GM20000 (cell line): ENCODE results near the gene USP40.
"Not testable (repeated sequence)": the region's sequence is repeated elsewhere in the genome, so short reads cannot be mapped to it uniquely, and the experiment has no call there.

Source experiments
- DNase-seq: peaks from one replicate; pipeline ENCODE4 v3.0.0; 2012; ENCODE audit warnings: low spot score
- TF ChIP-seq, protein P1 (sequence below): IDR thresholded peaks from 2 replicates; pipeline ENCODE4 v1.5.1; 2012; ENCODE audit warnings: mild to moderate bottlenecking, control low read depth; ENCODE audit errors: extremely low read depth, missing control alignments

The USP40 gene

GRCh38 chr2:233600386-233600785 lies 33.8 kb upstream of the USP40 start:
- no peak for DNase-seq

DNA sequence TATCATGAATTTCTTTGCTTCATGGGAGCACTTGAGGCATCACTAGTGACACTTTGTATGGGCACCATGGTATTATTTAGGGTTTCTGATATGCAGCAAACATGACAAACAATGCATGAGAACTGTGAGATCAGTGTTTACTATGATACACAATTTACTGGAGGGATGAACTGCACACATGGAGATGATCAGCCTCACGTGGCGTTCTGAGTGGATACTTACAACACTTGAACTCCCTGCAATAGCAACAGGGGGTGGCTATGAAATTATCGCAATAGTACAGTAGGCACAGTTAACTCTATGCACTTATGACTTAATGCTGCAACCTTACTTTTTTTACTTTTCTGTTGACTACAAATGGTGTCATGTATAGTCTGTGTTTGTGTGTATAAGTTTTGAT lies 32.4 kb upstream of the USP40 start:
- TF ChIP-seq, protein P1, sequence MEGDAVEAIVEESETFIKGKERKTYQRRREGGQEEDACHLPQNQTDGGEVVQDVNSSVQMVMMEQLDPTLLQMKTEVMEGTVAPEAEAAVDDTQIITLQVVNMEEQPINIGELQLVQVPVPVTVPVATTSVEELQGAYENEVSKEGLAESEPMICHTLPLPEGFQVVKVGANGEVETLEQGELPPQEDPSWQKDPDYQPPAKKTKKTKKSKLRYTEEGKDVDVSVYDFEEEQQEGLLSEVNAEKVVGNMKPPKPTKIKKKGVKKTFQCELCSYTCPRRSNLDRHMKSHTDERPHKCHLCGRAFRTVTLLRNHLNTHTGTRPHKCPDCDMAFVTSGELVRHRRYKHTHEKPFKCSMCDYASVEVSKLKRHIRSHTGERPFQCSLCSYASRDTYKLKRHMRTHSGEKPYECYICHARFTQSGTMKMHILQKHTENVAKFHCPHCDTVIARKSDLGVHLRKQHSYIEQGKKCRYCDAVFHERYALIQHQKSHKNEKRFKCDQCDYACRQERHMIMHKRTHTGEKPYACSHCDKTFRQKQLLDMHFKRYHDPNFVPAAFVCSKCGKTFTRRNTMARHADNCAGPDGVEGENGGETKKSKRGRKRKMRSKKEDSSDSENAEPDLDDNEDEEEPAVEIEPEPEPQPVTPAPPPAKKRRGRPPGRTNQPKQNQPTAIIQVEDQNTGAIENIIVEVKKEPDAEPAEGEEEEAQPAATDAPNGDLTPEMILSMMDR: no peak
- no peak for DNase-seq

More at GRCh38 chr2:233600386-233600785, 33.8 kb upstream of the USP40 start:
- TF ChIP-seq, protein P1: no peak

DNA sequence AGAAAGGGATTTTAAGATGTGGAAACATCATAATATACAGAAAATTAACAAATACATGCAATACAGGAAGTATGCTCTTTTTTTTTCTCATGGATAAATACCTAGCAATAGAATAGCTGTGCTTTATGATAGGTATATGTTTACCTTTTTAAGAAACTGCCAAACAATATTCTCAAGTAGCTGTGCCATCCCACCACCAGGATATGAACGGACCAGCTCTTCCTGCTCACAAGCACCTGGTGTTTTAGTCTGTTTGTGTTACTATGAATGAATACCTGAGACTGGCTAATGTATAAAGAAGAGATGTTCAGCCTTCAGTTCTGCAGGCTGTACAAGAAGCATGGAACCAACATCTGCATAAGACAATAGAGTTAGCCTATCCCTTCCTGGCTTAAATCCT lies 30.9 kb upstream of the USP40 start:
- TF ChIP-seq, protein P1: no peak
- DNase-seq: no peak

DNA sequence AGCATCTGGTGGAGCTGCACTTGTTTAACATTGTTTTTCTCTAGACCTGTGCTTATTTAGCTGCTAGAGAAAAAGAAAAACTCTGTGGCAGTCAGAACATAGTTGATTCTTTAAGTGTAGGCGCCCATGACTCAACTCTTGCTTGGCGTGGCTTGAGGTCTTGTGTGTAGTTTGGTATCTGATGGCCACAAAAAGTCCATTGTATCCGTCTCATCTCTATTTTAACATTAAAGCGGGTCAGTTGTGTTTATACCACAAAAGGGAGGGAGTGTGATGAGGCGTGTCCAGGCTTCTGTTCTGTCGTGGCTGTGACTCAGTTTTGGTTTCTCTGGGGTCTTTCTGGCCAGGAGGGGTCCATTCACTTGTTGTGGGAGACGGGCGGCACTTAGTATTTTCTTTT lies 26.6 kb upstream of the USP40 start:
- TF ChIP-seq, protein P1: no peak
- DNase-seq: peak; percentile 55

DNA sequence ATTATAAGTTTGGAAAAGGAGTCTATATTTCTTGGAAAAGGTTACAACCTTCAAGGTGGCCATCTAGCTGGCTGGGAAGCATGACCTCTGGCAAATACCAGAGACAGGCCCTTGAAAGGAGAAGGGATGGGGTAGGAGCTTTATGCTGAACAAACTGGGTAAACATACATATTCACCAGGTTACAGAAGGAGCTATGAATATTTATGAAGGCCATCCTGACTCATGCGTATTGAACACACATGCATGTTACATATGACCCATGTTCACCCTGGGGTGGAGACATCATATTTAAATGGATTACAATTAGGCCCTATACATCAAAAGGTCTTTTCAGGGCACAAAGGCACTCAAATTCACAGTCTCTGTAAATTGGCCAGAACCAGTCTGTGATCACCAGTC lies 26.1 kb upstream of the USP40 start:
- not testable (repeated sequence) for DNase-seq

DNA sequence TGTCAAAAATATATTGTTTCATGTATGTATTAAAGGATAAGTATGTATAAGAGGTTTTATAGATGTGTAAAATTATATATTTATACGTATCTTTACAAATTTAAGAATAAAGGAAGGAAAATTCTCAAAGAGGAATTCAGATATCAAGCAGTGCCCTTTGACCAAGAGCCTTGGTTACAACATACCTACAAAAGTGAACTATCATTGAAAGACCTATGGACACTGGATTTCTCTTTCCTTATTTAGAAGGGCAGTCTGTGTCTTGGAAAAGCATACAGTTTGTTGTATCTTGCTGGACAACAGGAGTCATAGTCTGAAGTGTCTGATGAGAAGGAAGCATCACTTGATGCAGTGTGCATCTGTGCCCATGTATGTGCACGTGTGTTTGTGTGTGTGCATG lies 21.8 kb upstream of the USP40 start:
- no peak for DNase-seq
- TF ChIP-seq, protein P1: no peak

DNA sequence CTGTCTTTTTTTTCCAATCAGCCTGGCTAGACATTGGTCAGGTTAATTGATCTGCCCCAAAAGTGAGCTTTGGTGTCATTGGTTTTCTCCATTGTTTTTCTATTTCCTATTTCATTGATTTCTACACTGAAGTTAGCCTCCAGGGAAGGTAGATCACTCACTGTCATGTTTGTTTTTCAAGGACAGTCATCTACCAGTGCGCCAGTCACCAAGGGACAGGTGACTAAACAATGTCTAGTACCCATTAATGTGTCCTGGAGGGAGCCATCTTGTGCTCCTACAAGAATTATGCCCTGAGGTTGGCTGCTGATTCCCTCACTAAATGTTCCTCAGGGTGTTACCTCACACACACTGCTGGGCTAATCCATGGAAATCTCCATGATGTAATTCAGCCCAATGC lies 17.6 kb upstream of the USP40 start:
- no peak for DNase-seq
- TF ChIP-seq, protein P1: no peak

- DNase-seq: not testable (repeated sequence)
Observed at GRCh38 chr2:233583217-233583965, 16.8 kb upstream of the USP40 start.

GRCh38 chr2:233577341-233577740 lies 10.8 kb upstream of the USP40 start:
- DNase-seq: not testable (repeated sequence)
